ENCODE data around the gene PCDHGB2.
A peak's percentile ranks its signal among the peaks of the same experiment; 100 is the strongest.
"Not testable (repeated sequence)": the region's sequence is repeated elsewhere in the genome, so short reads cannot be mapped to it uniquely, and the experiment has no call there.

PCDHGB2 gene

GRCh38 chr5:141359790-141360426, at the start of gene PCDHGB2:
Gene PCDHGB2 (plus strand): TSS chr5:141359994. CDS start chr5:141360136, 142 bp downstream.
- DNase-seq: peak; percentile 3

DNA sequence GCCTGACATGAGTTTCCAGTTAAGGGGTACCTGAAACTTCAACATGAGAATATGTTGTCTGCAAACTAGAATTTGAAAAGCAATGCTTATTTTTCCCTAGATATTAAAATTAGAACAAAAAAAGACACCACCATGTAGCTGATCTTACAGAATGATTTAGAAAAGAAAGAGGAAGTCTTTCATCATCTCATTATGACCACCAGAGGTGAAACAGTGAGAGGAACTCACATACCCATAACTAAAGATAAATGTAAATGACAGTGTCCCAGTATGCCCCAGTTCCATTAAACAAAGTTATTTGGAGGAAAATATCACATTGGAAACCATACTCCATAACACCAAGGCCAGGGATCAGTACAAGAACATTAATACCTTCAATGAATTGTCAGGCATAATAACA, 46.1 kb upstream of the PCDHGB2 start:
- no peak for DNase-seq

DNA sequence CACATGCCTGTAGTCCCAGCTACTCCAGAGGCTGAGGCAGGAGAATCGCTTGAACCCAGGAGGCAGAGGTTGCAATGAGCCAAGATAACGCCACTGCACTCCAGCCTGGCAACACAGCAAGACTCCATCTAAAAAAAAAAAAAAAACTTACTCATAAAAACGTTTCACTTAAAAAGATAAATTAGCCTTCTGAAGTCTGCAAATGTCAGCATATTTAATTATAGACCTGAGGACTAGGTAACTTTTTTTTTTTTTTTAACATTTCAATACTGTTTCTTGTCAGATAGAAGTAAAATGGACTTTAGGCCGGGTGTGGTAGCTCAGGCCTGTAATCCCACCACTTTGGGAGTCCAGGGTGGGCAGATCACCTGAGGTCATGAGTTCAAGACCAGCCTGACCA, 42.8 kb upstream of the PCDHGB2 start:
- DNase-seq: not testable (repeated sequence)

DNA sequence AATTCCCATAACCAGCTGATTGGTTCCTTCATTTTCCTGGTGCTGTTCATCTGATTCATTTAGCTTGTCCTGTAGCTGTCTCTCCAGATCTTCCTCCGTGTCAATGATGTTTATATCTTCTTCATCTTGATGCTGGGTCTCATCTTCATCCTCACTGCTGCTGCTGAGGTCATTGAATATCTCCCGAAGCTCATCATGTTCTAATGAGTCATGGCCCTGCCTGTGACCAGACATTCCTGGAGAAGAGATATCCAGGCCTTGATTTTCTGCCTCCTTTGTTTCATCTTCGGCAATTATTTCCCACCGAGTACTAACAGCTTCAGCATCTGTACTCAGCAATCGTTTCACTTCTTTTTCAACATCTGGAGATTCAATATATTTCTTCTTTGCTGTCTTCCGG, 40.6 kb upstream of the PCDHGB2 start:
- DNase-seq: no peak

DNA sequence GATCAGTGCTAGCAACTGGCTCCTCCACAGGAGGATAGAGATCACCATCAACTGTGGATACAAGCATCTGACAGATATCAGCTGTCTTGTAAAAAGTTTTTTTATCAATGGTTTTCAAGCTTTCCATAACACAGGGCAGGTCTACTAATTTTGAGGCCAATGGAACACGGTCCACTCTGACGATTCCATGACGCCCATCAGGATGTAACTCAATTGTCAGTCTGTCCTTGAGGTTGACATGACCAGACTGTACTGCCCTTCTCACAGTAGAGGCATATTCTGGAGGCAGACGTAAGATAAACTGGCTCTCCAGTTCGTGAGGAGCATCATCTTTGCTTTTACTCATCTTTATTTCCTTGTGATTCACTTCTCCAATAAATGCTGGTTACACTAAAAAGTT, 40.1 kb upstream of the PCDHGB2 start:
- DNase-seq: no peak

DNA sequence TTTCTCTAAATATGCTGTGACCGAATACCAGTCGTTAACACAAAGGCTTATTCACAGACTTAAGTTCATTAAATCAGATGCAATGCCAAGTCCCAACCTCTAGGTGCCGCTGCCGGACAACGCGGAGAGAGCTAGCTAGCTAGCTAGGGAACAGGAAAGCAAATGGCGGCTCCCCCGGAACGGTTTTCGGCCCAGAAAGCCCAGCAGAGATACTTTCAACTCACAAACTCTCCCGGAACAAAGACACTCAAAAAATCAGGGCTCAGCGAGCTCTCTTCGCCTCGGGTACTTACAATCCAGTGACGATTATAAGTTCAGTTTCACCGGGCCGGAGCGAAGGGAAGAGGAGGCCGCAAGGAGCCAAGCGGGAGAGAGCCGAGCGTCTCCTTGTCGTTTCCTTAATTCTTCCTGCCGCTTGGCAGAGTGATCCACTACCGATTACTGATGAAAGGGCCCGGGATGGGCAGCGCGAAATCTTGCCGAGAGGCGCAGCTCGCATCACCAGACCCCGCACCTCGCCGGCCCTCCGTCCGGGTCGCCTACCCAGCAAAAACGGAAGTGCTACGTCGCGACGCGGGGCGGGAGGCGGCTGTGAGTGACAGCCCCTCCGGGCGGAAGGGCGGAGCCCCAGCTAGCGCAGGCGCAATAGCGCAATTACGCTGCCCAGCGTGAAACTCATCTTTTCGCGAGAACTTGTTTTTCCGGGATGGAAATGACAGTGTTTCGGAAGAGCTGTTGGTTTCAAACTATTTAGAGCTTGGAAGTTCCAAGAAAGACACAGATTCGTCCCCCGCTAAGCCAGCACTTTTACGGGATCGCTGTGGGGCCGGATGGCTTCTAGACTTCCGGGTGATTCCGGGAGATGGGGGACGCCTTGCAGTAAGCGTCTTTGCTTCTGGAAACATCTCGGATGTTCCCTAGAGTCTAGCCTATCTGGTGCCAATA, 39.3 kb upstream of the PCDHGB2 start, which contains the start of gene TAF7:
TSS of gene TAF7 (minus strand) at position 560 of the 945 bp plus-strand sequence. CDS start 740 bp downstream, outside the sequence.
- DNase-seq: peak; percentile 94

GRCh38 chr5:141322261-141322660, 37.5 kb upstream of the PCDHGB2 start:
- DNase-seq: no peak

DNA sequence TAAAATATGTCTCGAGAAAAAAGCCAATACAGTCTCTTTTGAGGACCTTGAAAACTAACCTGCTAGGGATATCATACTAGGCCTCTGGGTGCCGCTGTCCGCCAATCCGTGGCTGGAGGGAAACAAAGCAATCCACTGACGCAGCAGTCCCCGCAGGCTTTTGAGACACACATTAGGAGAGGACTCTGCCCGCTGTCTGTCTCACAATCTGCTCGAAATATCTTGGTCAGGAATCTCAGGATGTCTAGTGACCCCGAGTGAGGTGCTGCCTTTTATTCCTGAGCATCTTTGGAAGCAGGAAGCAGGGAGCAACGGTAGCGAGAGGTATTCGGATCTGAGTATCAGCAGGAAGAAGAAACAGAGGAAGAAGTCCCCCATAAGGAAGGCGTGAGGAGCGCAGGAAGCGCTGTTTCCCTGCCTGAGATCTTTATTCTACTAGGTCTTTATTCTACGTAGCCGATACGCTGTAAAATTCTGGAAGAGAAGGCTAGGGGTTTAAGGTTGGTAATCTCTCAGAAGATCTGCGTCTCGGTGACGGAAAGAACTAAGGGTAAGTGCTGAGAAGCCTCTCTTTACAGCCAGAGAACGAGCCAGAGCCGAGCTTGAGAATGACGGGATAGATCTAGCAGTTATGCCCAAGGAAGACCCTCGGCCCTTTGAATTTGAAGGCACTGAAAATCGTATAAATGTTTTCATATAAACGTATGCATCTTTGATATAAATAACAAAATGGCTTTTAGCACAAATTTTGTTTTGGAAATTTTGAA, 33.5 kb upstream of the PCDHGB2 start:
- peak; percentile 77 for DNase-seq

- DNase-seq: no peak
Observed at GRCh38 chr5:141328231-141328630, 31.6 kb upstream of the PCDHGB2 start.

GRCh38 chr5:141330299-141331080, 29.3 kb upstream of the PCDHGB2 start, which contains the start of gene PCDHGA1:
Gene PCDHGA1 (plus strand): TSS chr5:141330514.
- DNase-seq: peak; percentile 38

- not testable (repeated sequence) for DNase-seq
Observed at GRCh38 chr5:141332571-141332970, 27.2 kb upstream of the PCDHGB2 start.

DNA sequence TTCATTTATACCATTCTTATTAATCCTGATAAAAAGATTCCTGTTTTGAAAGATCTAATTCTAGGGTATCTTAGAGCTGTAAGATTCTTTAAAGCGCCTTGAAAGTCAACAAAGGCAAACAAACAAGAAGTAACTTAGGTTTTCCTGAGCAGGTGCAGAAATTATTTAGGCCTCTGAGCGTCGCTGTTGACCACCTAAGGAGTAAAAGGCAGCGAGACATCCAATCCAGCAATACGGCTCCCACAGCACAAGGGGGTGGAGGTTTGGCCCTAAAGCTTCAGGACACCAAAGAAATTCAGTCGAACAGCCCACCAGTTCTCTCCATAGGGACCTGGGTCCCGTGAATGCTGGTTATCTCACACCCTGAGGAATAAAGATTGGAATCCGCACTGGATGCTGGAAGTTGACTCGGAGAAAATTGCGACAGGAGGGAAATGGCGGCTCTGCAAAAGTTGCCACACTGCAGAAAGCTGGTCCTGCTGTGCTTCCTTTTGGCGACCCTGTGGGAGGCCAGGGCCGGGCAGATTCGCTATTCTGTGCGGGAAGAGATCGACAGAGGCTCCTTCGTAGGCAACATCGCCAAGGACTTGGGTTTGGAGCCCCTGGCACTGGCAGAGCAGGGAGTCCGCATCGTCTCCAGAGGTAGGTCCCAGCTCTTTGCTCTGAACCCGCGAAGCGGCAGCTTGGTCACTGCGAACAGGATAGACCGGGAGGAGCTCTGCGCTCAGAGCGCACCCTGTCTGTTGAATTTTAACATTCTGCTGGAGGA, 21.1 kb upstream of the PCDHGB2 start, which contains the start of gene PCDHGA2:
TSS of gene PCDHGA2 (plus strand) at position 223 of the 769 bp plus-strand sequence.
- no peak for DNase-seq

DNA sequence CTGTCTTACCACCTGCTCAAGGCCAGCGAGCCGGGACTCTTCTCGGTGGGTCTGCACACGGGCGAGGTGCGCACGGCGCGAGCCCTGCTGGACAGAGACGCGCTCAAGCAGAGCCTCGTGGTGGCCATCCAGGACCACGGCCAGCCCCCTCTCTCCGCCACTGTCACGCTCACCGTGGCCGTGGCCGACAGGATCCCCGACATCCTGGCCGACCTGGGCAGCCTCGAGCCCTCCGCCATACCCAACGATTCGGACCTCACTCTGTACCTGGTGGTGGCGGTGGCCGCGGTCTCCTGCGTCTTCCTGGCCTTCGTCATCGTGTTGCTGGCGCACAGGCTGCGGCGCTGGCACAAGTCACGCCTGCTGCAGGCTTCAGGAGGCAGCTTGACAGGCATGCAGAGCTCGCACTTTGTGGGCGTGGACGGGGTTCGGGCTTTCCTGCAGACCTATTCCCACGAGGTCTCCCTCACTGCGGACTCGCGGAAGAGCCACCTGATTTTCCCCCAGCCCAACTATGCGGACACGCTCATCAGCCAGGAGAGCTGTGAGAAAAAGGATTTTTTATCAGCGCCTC, 18.9 kb upstream of the PCDHGB2 start:
- not testable (repeated sequence) for DNase-seq

- no peak for DNase-seq
Observed at GRCh38 chr5:141342773-141343172, 17.0 kb upstream of the PCDHGB2 start.

- DNase-seq: no peak
Observed at GRCh38 chr5:141343242-141343952, 16.4 kb upstream of the PCDHGB2 start, which contains the start of gene PCDHGA3. Gene PCDHGA3 (plus strand): TSS chr5:141343829. CDS start chr5:141344034, 205 bp downstream.

- DNase-seq: no peak
Observed at GRCh38 chr5:141343953-141344463, 15.8 kb upstream of the PCDHGB2 start.

DNA sequence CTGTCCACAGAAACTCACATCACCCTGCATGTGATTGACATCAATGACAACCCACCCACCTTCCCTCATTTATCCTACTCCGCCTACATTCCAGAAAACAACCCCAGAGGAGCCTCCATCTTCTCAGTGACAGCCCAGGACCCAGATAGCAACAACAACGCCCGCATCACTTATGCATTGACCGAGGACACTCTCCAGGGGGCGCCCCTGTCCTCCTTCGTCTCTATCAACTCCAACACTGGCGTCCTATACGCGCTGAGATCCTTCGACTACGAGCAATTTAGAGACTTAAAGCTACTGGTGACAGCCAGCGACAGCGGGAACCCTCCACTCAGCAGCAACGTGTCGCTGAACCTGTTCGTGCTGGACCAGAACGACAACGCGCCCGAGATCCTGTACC, 14.5 kb upstream of the PCDHGB2 start:
- no peak for DNase-seq

GRCh38 chr5:141346017-141346416, 13.8 kb upstream of the PCDHGB2 start:
- DNase-seq: not testable (repeated sequence)

DNA sequence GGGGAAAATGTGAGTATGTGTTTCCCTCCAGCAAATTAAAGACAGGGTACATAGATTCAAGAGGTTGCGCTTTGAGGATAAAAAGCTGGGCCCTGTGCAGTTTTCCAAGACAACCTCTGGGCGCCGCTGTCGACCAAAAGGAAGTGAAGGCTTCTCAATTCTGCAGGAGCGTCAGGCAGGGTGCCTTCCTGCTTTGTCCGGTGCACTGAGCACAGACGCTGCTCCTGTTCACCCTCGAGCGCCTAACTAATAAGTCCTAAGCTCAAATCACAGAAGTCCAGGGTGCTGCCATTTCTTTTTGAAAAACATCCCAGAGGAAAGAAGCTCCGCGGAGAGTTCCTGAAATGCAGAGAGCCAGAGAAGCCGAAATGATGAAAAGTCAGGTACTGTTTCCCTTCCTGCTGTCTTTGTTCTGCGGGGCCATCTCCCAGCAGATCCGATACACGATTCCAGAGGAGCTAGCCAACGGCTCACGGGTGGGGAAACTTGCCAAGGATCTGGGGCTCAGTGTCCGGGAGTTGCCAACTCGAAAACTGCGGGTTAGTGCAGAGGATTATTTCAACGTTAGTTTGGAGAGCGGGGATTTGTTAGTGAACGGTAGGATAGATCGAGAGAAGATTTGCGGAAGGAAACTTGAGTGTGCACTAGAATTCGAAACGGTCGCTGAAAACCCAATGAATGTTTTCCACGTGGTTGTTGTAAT, 9.7 kb upstream of the PCDHGB2 start, which contains the start of gene PCDHGB1:
TSS of gene PCDHGB1 (plus strand) at position 183 of the 703 bp plus-strand sequence. CDS start at position 345, 162 bp downstream.
- peak; percentile 34 for DNase-seq

Data from CD4-positive, alpha-beta T cell treated with Interleukin-6 for 4 hours (primary cell).